T47D (cell line): ENCODE data around the gene MRPL36.

Source experiments
- DNase-seq, 2 experiments: peaks; one replicate each; pipeline versions ENCODE4 v3.0.0 to v3.0.0-alpha.2; 2011 to 2012; ENCODE audit warnings: low read depth in 1 of 2, low spot score in 1 of 2
- JUND ChIP-seq: IDR thresholded peaks from 2 replicates; pipeline ENCODE4 v1.6.1; 2012; ENCODE audit warnings: low read depth
- in situ Hi-C: cut with HindIII; loops from 2 replicates; pipeline ENCODE4 v1.10.0; 2016; ENCODE audit warnings: low sequenced_read_pairs, low pct_unique_long_range_greater_than_20kb

Gene MRPL36

DNA sequence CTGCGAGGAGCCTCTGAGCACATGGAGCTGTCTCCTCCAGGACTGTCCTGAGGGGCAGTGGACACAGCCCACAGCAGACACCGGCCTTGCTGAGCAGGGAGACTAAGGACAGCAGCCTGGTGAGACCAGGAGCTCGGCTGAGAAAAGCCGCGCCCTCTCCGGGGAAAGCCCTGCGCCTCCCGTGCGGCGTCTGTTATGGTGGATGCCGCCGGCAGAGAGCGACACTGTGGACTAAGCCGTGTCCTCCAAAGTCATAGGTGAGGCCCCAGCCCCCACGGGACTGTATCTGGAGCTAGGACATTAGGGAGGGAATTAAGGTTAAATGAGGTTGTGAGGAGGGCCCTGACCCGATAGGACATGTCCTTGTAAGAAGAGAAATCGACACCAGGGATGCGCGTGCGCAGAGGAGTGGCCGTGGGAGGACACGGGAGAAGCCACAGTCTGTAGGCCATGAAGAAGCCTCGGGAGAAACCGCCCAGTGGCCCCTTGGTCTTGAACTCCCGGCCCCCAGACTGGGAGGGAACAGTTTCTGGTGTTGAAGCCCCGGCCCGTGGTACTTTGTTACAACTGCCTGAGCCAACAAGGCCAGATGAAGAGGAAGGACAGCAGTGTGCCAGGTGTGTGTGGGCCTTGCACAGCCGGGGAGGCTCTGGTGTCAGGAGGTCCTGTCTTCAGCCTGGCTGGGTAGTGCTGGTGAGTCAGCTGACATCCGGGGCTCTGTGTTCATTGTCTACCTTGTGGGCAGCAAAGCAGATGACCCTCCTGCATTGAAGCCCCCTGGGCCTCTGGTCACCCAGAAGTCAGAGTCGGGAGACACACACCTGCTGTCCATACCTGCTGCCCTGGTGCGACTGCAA is 22.1 kb downstream of the MRPL36 start:
- TF ChIP-seq JUND, result no peak
- in situ Hi-C loops, result no loop called here
- no peak for DNase-seq

DNA sequence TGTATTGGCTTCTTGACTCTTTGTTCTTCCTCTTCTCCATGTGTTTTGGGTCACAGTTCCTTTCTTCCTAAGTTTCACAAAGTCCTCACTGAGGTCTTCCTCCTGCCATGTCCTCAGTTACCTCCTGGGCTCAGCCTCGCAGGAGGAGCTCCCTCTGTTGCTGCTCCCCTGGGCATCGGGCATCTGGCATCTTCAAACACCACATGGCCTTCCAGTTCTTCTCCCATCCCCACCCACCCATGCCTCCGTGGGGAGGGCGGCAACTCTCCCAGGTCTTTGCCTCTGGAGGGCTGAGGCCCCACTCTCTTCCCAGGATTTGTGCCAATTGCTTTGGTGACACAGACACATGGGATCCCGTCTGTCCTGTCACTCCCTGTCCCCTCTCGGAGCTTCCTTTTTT is 22.8 kb downstream of the MRPL36 start:
- in situ Hi-C loops, result no loop called here
- no peak for TF ChIP-seq JUND
- DNase-seq, result no peak

DNA sequence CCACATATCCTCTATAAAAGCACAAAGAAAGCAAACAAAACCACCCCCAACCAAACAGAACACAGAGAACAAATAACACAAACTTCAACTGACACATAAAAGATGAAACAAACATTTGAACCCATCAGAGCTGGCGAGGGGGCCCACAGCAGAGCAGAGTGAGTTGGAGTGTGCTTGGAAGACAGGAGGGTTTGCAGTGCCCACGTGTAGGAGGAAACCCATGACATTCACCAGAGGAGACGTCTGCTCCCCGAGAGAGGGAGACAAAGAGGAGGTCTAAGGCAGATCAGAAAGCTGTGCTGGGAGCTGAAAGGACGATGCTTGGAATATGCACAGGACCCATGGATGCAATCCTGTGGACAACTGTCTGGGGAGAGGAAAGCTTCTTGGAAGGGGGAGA is 27.0 kb downstream of the MRPL36 start:
- in situ Hi-C loops, result no loop called here
- no peak for TF ChIP-seq JUND
- peak; percentile 78 to 80 for DNase-seq

DNA sequence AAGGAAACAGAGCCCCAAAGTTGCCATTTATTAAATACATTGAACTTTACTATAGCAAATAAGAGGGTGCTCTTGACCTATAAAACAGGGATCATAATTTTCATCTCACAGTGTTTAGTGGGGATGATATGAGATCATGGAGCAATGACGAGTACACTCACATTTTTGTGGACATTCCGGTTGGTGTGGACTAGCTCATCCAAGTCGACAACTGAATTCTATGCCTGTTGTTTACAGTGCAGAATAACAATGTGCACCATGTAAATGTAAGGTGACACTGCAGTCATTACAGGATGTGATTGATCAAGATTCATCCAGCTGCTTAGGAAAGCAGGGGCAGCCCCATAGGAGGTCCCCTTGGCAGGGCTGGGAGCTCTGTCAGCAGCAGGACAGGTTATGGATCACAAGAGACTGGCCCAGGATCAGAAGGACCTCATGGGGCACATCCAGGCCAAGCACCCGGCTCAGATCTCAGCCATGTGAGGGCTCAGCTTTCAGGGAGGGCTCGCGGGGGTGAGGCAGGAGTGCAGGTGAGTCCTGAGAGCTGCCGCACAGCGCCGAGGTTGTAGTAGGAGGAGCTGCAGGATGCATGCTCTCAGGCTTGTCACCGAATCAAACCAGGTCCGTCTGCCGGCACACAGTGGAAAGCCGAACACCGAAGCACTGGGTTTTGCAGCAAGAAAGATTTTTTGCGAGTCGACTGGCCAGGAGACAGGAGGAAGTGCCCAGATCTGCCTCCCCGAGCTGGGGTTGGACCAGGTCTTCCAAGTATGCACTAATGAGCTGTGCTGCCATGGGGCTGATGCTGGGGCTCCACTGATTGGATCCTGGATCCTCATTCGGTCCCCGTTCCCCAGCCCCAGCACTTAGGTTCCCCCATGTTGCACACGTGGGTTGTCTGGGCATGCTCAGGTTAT is 28.2 kb downstream of the MRPL36 start:
- in situ Hi-C loops, result no loop called here
- no peak for TF ChIP-seq JUND
- DNase-seq, result peak in 1 of 2 experiments; percentile 50

DNA sequence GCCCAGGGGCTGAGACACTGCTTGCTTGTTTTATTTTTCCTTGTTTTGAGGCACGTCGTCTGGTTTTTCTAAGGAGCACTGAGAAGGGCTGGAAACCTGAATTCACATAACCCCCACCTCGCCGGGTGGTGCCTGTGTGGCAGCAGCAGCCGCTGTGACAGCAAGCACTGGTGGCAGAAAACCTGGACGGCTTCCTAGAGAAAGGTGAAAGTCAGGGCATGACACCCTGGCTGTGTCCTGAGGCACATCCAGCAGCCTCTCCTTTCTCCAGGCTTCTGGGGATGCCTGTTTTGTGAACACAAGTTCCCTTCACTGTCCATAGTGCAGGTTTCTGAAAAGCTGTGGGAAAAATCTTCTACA is 29.2 kb downstream of the MRPL36 start:
- DNase-seq, result peak in 1 of 2 experiments; percentile 32
- in situ Hi-C loops, result no loop called here
- TF ChIP-seq JUND, result no peak

DNA sequence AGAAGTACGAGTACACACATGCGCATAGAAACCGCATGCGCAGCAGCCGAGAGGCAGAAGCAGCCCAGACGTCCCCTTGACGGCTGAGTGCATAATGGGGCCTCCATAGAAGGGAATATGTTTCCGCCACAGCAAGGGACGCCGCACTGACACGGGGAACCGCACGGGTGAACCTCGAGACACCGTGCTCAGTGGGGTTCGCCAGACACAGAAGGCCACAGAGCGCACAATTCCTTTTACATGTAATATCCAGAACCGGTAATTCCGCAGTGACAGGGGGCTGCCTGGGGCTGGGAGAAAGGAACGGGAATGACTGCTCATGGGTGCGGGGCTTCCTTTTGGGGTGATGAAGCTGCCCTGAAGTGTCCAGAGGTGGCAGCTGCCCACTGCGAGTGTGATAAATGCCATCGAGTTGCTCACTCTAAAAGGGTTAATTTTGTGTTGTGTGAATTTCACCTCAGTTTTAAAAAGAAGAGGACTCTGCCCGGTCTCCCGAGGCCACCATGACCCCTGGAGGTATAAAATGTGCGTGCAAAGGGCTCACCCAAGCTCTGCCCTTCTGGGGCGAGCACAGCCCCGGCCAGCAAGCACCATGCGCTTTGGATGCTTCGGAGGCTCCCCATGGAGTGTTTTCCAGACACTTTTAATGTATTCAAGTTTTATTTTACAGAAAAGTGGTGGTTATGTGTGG is 29.7 kb downstream of the MRPL36 start:
- in situ Hi-C loops, result no loop called here
- no peak for TF ChIP-seq JUND
- DNase-seq, result no peak

DNA sequence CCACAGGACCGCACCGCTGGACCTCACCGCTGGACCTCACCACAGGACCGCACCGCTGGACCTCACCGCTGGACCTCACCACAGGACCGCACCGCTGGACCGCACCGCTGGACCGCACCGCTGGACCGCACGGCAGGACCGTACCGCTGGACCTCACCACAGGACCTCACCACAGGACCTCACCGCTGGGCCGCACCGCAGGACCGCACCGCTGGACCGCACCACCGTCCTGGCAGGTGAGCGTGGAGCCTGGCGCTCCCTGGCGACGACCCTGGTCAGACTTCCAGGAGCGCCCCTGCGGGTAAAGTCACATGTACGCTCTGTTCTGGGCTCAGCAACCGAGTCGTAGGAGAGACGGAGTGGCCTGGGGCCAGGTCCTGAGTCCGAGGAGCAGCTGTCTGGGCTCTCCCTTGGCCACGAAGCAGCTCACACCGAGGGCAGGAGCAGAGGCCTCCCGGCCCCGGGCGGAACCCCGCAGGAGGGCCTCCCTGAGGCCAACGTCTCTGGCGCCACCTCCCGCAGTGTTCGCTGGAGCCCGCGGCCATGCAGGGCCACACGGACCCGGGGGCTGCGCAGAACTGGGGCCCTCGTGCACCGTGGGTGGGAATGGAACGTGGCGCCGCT is 30.5 kb downstream of the MRPL36 start:
- in situ Hi-C loops, result no loop called here
- DNase-seq, result no peak
- TF ChIP-seq JUND, result no peak

DNA sequence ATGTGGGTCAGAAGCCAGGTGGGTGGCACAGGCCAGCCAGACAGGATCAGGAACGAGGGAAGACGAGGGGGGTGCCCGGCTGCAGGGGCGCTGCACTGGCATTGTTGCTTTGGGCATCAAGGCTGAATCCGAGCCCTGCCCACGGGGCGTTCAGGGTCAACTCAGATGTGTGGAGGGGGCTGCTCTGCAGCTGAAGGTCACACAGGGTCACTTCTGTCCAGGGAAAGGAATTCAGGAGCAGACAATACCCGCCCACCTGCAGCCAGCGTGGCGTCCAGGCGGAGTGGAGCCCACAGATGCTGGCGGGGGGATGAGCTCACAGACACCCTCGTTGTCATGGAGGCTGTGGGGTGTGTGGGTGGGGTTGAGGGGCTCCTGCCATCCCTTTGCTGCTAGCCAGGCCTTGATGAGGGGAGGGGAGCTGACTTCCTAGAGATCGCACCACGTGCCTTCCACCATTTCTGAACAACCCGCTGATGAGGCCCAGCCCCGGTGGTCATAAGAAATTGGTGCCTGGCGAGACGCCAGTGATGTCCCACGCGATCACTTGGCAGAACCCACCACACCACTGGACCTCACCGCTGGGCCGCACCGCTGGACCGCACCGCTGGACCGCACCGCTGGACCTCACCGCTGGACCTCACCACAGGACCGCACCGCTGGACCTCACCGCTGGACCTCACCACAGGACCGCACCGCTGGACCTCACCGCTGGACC is 31.2 kb downstream of the MRPL36 start:
- TF ChIP-seq JUND, result no peak

DNA sequence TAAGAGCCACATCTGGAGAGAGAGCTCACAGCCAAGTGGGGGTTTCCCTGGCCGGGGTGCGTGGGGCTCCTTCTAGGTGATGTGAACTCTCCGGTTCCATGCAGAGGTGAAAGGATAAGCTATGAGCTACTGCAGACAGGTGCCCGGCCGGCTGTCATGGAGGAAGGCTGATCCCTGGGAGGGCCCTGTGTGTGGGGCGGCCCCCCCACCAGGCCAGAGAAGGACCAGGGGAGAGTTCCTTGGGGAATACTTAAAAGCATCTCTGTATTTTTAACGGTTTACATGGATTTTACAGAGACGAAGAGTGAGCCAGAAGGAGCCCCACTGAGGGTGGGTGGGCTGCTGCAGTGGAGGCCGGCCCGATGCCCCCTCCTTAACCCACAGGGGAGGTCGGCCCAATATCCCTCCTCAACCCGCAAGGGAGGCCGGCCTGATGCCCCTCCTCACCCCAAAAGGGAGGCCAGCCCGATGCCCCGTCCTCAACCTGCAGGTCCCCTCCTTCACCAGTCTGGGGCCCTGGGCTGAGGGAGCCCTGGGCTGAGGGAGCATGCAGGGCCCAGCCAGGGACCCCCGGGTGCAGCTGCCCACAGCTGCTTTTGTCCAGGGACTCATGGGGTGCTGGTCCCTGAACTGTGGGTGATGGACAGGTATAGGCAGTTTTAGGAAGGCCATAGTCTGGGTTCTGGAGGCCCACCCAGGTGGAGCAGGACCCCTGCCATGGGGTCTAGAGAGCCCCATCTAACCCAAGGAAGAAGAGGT is 31.9 kb downstream of the MRPL36 start:
- in situ Hi-C loops, result no loop called here
- no peak for DNase-seq
- TF ChIP-seq JUND, result no peak

More for the DNA sequence above, 31.2 kb downstream of the MRPL36 start:
- in situ Hi-C loops, result no loop called here
- no peak for DNase-seq

DNA sequence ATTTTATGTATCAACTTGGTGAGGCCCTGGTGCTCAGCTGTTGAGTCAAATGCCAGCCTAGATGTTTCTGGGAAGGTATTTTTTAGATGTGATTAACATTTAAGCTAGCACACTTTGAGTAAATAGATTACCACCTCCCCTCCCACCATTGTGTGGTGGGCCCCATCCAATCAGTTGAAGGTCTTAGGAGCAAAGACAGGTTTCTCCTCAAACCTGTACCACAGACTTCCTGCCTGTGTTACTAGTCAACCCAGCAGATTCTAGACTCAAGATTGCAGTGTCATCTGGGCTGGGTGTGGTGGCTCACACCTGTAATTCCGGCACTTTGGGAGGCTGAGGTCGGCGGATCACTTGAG is 33.8 kb downstream of the MRPL36 start:
- TF ChIP-seq JUND, result no peak
- DNase-seq, result no peak
- in situ Hi-C loops, result no loop called here
